ENCODE measurements around the gene GON4L.
"Not testable (repeated sequence)": the region's sequence is repeated elsewhere in the genome, so short reads cannot be mapped to it uniquely, and the experiment has no call there.

The GON4L gene

GRCh38 chr1:155812878-155813277 is 44.1 kb downstream of the GON4L start:
- no peak for DNase-seq

- no peak for DNase-seq
Observed at GRCh38 chr1:155809088-155809487, 47.9 kb downstream of the GON4L start.

GRCh38 chr1:155801149-155801548 is 55.9 kb downstream of the GON4L start:
- no peak for DNase-seq

GRCh38 chr1:155795618-155796017 is 61.4 kb downstream of the GON4L start:
- not testable (repeated sequence) for DNase-seq

- no peak for DNase-seq
Observed at GRCh38 chr1:155794605-155795245, 62.3 kb downstream of the GON4L start.

- no peak for DNase-seq
Observed at GRCh38 chr1:155793213-155793612, 63.8 kb downstream of the GON4L start.

- DNase-seq: no peak
Observed at GRCh38 chr1:155777582-155777981, 79.4 kb downstream of the GON4L start.

GRCh38 chr1:155776414-155776813 is 80.6 kb downstream of the GON4L start:
- DNase-seq: no peak

- DNase-seq: no peak
Observed at GRCh38 chr1:155773221-155773620, 83.8 kb downstream of the GON4L start.

GRCh38 chr1:155769257-155769656 is 87.8 kb downstream of the GON4L start:
- no peak for DNase-seq

- DNase-seq: not testable (repeated sequence)
Observed at GRCh38 chr1:155767399-155767989, 89.5 kb downstream of the GON4L start.

- DNase-seq: not testable (repeated sequence)
Observed at GRCh38 chr1:155763989-155764388, 93.0 kb downstream of the GON4L start.

GRCh38 chr1:155763090-155763815 is 93.8 kb downstream of the GON4L start:
- not testable (repeated sequence) for DNase-seq

- DNase-seq: no peak
Observed at GRCh38 chr1:155761736-155762405, 95.1 kb downstream of the GON4L start.

- no peak for DNase-seq
Observed at GRCh38 chr1:155760751-155761475, 96.1 kb downstream of the GON4L start.

- no peak for DNase-seq
Observed at GRCh38 chr1:155759966-155760630, 96.9 kb downstream of the GON4L start.

- not testable (repeated sequence) for DNase-seq
Observed at GRCh38 chr1:155759017-155759416, 98.0 kb downstream of the GON4L start.

GRCh38 chr1:155748141-155748540 is 108.9 kb downstream of the GON4L start:
- DNase-seq: not testable (repeated sequence)

- DNase-seq: not testable (repeated sequence)
Observed at GRCh38 chr1:155747586-155747985, 109.4 kb downstream of the GON4L start.

GRCh38 chr1:155745284-155746228 is 111.5 kb downstream of the GON4L start:
- DNase-seq: peak; percentile 93

GRCh38 chr1:155744711-155745283 is 112.2 kb downstream of the GON4L start:
- no peak for DNase-seq
